Activated T-cell treated with anti-CD3 and anti-CD28 coated beads, Interleukin-2, amount 50 U/mL, for 72 hours (primary cell): Measurements from ENCODE around the gene AFF3. TPM values are rescaled to one million over a fixed set of nuclear protein-coding genes. Genes with fewer than 3 reads are reported as not detected.

Source experiments
- ATAC-seq, 2 donors: fragments of 150-1000 bp; cut with Tn5 transposase; replicated peaks in 1 of 2; 2 replicates each; pipeline ENCODE4 v1.10.0; 2021; ENCODE audit warnings: moderate library complexity in 2 of 2, mild to moderate bottlenecking in 1 of 2
- DNase-seq, 2 donors: peaks; one replicate each; pipeline ENCODE4 v3.0.0; 2021 to 2022; ENCODE audit warnings: mixed read lengths in 1 of 2
- H3K27ac Mint-ChIP-seq: one replicate; pipeline ENCODE4 v1.8.0; 2022; ENCODE audit warnings: mild to moderate bottlenecking, moderate library complexity, mixed read lengths
- H3K27me3 Mint-ChIP-seq: one replicate; pipeline ENCODE4 v1.8.0; 2022; ENCODE audit warnings: low read depth, mixed read lengths
- H3K36me3 Mint-ChIP-seq, 2 donors: one replicate each; pipeline ENCODE4 v1.8.0; 2022; ENCODE audit warnings: mixed read lengths in 2 of 2, mild to moderate bottlenecking in 1 of 2; ENCODE audit not compliant: insufficient read depth in 2 of 2
- H3K4me1 Mint-ChIP-seq: one replicate; pipeline ENCODE4 v1.8.0; 2022; ENCODE audit warnings: low read depth, mixed read lengths
- H3K4me3 Mint-ChIP-seq, 2 donors: one replicate each; pipeline ENCODE4 v1.8.0; 2022; ENCODE audit warnings: mild to moderate bottlenecking in 2 of 2, mixed read lengths in 2 of 2, moderate library complexity in 2 of 2
- H3K9me3 Mint-ChIP-seq, 2 donors: one replicate each; pipeline ENCODE4 v1.8.0; 2022; ENCODE audit warnings: mixed read lengths in 2 of 2
- total RNA-seq, 2 donors: library from RNA; stranded (reverse); gene quantifications; one replicate each; pipeline ENCODE4 v1.2.3, GENCODE V29; 2022

AFF3 gene
- total RNA-seq, 2 donors from 2014 or later: 0.39 to 2.6 TPM

DNA sequence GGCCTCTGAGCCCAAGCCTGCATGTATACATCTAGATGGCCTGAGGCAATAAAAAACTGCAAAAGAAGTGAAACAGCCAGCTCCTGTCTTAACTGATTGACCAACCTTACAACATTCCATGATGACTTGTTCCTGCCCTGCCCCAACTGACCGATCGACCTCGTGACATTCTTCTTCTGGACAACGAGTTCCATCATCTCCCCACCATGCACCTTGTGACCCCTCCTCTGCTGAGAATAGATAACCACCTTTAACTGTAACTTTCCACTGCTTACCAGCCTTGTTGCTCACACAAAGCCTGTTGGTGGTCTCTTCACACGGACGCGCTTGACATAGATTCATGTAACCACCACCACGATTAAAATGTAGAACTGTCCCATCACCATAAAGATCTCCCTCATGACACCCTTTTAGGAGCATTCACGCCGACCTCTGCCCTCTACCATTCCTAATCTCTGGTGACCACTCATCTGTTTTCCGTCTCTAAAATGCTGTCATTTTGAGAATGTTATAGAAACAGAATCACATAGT is 532.5 kb downstream of the AFF3 start:
- H3K4me3 Mint-ChIP-seq: no peak overlapping the region
- ATAC-seq: no peak

DNA sequence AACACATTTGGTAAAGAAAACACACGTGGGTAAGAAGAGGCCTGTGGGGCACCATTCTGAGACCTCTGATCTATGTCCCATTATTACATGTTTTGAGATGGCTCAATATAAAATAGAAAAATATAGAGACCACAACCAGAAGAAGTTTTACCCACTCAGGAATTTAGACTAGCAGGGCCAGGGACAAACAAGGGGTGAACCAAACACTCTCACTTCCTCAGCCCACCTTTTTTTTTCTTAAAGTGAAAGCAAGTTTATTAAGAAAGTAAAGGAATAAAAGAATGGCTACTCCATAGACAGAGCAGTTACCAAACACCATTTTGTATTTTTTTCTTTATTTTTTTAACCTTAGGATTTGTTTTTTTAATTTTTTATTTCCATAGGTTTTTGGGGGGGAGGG is 533.5 kb downstream of the AFF3 start:
- H3K9me3 Mint-ChIP-seq: no peaks in the 10 kb centered on the region
- no peaks in the 10 kb centered on the region for H3K4me1 Mint-ChIP-seq
- H3K4me3 Mint-ChIP-seq: no peak overlapping the region
- ATAC-seq: no peak
- no peaks in the 10 kb centered on the region for H3K36me3 Mint-ChIP-seq
- H3K27me3 Mint-ChIP-seq: no peaks in the 10 kb centered on the region
- no peak for DNase-seq
- no peak overlapping the region for H3K27ac Mint-ChIP-seq

More for the DNA sequence above, 532.5 kb downstream of the AFF3 start:
- Mint-ChIP-seq H3K9me3 (no peaks in the 10 kb centered on the region), H3K27ac (no peak overlapping the region), H3K4me1 (no peaks in the 10 kb centered on the region), H3K36me3 (no peaks in the 10 kb centered on the region), H3K27me3 (no peaks in the 10 kb centered on the region)
- DNase-seq: no peak

DNA sequence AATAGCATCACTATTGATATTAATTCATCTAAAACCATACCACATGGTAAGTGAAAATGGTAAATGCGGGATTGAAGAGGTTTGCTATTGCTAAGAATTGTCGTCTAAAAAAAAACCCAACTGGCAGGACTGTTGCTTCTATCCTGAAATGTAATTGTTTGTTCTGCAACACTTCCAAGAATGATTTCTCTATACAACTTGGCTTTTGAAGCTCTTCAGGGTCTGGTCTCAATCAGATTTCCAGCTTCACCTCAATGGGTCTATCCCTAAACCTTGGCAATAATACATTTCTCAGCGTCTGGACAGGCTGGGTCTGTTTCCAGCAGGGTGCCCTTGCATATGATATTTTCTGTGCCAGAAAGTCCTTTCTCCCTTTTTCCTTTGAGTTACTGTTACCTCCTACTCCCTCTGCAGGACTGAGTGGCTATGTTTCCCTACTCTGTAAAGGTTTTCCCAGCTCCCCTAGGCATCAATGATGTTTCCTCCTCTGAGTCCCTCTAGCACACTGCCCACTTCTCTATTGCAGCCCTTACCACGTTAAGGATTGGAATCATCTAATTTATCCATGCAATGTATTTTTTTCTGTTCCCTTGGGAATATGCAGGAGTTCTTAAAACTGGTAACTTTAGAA is 534.4 kb downstream of the AFF3 start:
- DNase-seq: no peak
- H3K4me1 Mint-ChIP-seq: no peaks in the 10 kb centered on the region
- H3K4me3 Mint-ChIP-seq: no peak overlapping the region
- no peak for ATAC-seq
- no peaks in the 10 kb centered on the region for H3K9me3 Mint-ChIP-seq
- H3K27me3 Mint-ChIP-seq: no peaks in the 10 kb centered on the region
- no peaks in the 10 kb centered on the region for H3K36me3 Mint-ChIP-seq
- H3K27ac Mint-ChIP-seq: no peak overlapping the region

DNA sequence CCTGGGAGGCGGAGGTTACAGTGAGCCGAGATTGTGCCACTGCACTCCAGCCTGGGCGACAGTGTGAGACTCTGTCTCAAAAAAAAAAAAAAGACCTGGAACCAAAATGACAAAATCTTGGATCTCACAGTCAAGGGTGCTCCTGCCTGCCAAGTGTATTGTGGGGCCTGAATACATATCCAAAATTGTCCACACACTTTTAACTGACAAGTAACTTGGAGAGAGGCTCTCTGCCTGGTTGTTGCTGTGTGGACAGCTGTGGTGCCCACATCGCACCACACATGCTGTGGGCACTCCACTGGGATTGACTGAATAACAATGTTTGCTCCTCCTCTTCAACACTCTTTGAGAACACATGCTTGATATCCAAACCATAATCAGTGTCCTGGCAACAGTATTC is 534.9 kb downstream of the AFF3 start:
- ATAC-seq: no peak
- H3K4me1 Mint-ChIP-seq: no peaks in the 10 kb centered on the region
- H3K27ac Mint-ChIP-seq: no peak overlapping the region
- no peaks in the 10 kb centered on the region for H3K27me3 Mint-ChIP-seq
- no peak overlapping the region for H3K4me3 Mint-ChIP-seq
- H3K9me3 Mint-ChIP-seq: no peaks in the 10 kb centered on the region
- DNase-seq: no peak
- no peaks in the 10 kb centered on the region for H3K36me3 Mint-ChIP-seq

DNA sequence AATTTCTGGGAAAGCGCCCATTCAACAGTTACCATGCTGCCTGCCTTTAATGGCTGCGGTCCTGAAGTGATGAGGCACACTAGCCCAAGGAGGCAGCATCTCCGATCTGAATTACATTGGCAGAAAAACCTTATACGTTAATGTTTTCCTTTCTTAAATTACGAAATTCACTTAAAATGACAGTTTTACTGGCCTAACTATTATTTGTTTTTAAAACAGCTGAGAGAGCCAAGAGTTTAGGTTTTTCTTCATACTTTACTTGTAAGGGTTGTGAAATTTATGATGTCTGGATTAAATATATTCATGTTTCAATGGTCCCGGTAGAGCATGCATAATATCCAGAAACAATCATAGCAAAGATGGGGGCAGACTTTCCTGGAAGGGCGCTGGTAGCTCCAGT is 537.4 kb downstream of the AFF3 start:
- Mint-ChIP-seq H3K4me1 (no peaks in the 10 kb centered on the region), H3K9me3 (no peaks in the 10 kb centered on the region)
- no peak for DNase-seq

DNA sequence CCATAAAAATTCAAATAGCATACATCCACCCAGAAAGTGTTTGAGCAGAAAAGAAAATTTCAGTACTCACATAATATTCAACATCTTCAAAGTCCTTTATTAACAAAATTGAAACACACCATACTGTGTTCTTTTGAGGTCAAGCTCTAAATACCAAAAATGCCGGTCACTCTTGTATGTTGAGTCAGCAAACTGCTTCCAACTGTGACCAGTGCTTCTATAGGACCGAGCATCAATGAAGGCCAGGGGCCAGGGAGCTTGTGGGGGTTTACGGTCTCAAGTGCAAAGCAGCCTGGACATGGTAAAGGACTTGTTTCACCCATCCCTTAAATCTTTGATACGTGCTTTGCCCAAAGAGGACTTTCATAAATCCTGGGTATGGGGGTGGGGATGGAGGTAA is 539.9 kb downstream of the AFF3 start:
- ATAC-seq: no peak
- no peak for DNase-seq
- no peaks in the 10 kb centered on the region for H3K9me3 Mint-ChIP-seq
- H3K27ac Mint-ChIP-seq: no peak overlapping the region
- H3K4me1 Mint-ChIP-seq: no peaks in the 10 kb centered on the region
- H3K4me3 Mint-ChIP-seq: no peak overlapping the region
- H3K36me3 Mint-ChIP-seq: no peaks in the 10 kb centered on the region
- H3K27me3 Mint-ChIP-seq: no peaks in the 10 kb centered on the region

More for the DNA sequence above, 537.4 kb downstream of the AFF3 start:
- Mint-ChIP-seq H3K27ac (no peak overlapping the region), H3K4me3 (no peak overlapping the region), H3K36me3 (no peaks in the 10 kb centered on the region), H3K27me3 (no peaks in the 10 kb centered on the region)
- ATAC-seq: no peak

DNA sequence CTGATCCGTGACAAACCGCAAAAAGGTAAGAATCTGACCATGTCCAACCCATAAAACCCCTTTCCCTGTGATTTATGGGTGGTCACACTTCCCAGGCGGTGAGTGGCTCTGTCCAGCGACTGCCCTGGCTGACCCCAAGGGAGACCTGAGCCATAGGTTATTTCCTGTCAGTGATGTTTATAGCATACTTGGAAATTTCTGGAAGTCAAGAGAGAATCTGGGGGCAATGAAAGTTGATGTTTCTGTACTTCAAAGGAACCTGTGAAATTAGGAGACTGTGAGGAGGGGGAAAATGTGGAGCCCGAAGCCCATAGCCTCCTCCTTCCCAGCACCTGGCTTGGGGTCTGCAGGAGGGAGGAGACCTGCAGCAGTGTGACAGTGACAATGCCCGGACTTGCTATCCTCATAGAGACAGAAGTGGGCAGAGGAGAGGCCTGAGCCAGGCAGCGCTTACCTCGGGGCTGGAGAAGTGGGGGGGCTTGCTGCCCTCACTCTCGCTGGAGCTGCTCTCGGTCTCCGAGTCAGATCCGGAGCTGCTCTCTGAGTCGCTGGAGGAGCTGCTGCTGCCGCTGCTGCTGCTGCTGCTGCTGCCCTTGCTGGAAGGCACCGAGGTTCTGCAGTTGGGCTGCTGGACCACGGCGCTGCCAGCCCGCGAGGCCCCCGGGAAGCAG is 541.3 kb downstream of the AFF3 start:
- H3K4me3 Mint-ChIP-seq: no peak overlapping the region
- DNase-seq (no peak), ATAC-seq (no peak)
- H3K4me1 Mint-ChIP-seq: no peaks in the 10 kb centered on the region
- no peaks in the 10 kb centered on the region for H3K36me3 Mint-ChIP-seq
- no peak overlapping the region for H3K27ac Mint-ChIP-seq
- no peaks in the 10 kb centered on the region for H3K27me3 Mint-ChIP-seq
- no peaks in the 10 kb centered on the region for H3K9me3 Mint-ChIP-seq

DNA sequence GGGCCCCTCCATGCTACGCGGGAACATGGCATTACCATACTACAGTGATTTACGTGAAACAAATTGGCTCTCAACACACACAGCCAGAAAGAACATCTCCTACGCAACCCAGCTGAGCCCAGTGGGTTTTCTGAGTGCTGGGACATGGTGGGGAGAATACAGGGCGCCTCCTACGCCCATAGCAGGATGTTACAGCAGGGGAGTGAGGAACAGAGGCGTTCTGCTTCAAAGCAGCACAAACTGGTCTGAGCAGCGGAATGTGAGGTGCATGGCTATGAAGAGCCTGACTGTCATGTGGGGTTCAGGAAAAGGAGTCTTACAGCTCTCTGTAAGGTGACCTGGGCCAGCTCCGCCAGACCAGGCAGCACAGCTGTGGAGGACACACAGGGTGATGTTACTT is 543.9 kb downstream of the AFF3 start:
- Mint-ChIP-seq H3K27me3 (no peaks in the 10 kb centered on the region), H3K4me1 (no peaks in the 10 kb centered on the region), H3K4me3 (no peak overlapping the region), H3K9me3 (no peaks in the 10 kb centered on the region), H3K27ac (no peak overlapping the region), H3K36me3 (no peaks in the 10 kb centered on the region)
- no peak for DNase-seq
- ATAC-seq: no peak

DNA sequence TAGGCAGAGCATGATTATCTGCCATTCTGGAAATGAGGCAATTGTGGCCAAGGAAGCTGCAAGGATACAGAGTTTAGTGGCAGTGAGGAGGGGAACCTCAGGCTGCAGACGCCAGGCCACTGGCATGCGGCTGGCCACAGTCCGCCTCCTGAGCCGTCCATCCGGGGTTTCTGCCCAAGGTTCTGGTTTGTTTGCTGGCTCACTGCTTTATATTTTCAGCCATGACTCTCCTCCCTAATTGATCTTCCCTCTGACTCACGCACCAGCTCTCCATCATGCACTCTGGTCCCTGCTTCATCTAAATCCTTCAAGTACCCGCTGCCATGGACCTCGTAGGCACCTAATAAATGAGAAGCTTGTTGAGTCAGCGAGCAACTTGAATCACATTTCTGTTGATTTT is 544.8 kb downstream of the AFF3 start:
- no peak for DNase-seq
- Mint-ChIP-seq H3K4me3 (no peak overlapping the region), H3K27me3 (no peaks in the 10 kb centered on the region), H3K27ac (no peak overlapping the region), H3K9me3 (no peaks in the 10 kb centered on the region), H3K36me3 (no peaks in the 10 kb centered on the region), H3K4me1 (no peaks in the 10 kb centered on the region)
- ATAC-seq: no peak

DNA sequence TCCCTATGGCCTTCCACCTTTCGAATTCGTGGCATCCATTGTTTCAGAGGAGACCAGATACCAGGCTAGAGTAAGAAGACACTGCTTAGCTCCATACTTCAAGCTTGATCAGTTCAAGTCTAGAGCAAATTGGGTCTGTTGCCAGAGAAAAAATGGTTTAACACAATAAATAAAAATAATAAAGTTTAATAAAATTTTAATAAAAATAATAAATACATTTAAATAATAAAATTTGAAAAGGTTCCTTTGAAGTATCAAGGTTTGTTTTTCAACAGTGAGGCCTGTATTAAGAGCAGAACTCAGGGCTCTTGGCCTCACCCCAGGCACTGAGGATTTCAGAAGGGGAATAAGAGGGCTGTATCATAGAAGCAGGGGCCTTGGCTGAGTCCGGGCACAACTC is 547.0 kb downstream of the AFF3 start:
- H3K4me3 Mint-ChIP-seq: no peak overlapping the region
- H3K36me3 Mint-ChIP-seq: no peaks in the 10 kb centered on the region
- H3K4me1 Mint-ChIP-seq: no peaks in the 10 kb centered on the region
- H3K9me3 Mint-ChIP-seq: no peaks in the 10 kb centered on the region
- no peaks in the 10 kb centered on the region for H3K27me3 Mint-ChIP-seq
- no peak for DNase-seq
- H3K27ac Mint-ChIP-seq: no peak overlapping the region
- ATAC-seq: no peak

DNA sequence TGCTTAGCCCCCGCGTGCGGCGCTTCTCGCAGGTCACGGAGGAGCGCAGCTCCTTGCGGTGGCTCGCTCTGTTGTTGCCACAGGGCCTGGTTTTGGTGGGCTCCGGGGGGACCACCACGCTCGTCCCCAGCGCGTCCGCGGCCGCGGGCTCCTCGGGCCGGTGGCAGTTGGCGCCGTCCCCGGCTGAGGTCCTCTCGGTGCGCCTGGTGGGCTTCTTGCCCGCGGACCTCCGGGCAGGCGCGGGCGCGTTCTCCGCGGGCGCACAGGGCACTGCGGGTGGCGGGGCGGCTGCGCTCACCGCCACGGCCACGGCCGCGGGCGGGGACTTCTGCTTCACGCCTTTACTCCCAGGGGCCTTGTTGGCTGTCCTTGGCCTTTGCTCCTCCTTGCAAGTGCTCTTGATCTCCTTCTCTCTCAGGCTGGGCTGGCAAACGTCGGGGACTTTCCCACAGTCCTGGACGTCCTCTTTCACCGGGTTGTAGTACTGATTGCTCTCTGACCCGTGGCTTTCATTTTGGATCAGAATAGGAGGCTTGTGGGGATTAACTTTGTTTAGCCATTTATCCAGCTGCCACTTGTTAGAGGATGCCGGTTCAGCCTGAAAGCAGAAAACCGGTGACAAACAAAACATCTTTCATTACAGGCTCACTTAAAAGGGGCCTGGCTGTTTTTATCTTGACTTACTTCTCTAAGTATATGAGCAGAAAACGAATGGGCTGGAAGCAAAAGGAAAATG is 548.5 kb downstream of the AFF3 start:
- Mint-ChIP-seq H3K27ac (no peak overlapping the region), H3K4me1 (no peaks in the 10 kb centered on the region), H3K36me3 (no peaks in the 10 kb centered on the region), H3K4me3 (no peak overlapping the region), H3K27me3 (no peaks in the 10 kb centered on the region), H3K9me3 (no peaks in the 10 kb centered on the region)
- ATAC-seq (no peak), DNase-seq (no peak)

DNA sequence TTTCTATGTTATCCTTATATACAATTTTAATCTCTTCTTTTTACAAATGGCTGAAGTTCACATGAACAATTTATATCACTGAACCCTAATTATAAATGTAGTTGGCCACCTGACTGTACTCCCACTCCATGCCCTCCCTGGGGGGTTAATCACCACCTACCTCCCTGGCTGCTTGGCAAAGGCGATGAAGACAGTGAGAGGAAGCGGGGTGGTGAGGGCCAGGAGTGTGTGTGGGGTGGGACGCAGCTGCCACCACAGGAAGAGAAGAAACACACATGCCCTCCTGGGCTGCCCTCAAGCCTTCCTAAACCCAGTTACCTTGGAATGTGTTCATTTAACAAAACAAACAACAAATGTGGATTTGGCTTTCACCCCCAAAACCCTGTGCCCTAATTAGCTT is 565.6 kb downstream of the AFF3 start:
- Mint-ChIP-seq H3K4me3 (no peak overlapping the region), H3K4me1 (no peaks in the 10 kb centered on the region), H3K9me3 (no peaks in the 10 kb centered on the region), H3K27ac (no peak overlapping the region), H3K27me3 (no peaks in the 10 kb centered on the region), H3K36me3 (no peaks in the 10 kb centered on the region)
- DNase-seq (no peak), ATAC-seq (no peak)

DNA sequence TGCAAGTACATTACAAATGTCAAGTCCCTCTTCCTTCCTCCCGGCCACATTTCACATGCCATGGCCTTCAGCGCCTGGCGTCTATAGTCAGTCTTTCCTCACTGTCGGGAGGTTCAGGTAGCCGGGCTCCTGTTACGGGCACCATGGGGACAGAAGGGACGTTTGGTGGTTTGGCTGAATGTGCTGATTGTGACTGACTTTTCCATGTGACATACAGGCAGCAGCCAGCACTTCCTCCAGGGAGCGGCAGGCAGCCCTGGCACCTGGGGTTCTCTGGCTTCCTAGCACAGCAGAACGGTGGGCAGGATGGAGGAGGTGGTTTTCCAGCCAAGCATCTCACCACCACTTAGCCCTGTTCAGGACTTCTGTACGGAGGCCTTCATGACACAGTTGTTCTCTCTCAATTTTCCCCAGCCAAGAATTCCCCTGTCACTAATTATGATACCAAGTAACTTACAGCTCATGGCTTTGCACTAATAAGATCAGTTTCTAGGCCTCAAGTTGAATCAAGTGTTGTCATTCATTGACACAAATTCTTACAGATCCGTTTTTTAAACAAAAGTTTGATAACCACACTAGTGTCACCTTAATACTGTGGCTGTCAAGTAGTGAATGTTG is 568.6 kb downstream of the AFF3 start:
- no peaks in the 10 kb centered on the region for H3K27me3 Mint-ChIP-seq
- H3K9me3 Mint-ChIP-seq: no peaks in the 10 kb centered on the region
- no peaks in the 10 kb centered on the region for H3K4me1 Mint-ChIP-seq
- no peak overlapping the region for H3K27ac Mint-ChIP-seq
- peak in 1 of 2 donors; percentile 50 for ATAC-seq
- DNase-seq: no peak
- H3K36me3 Mint-ChIP-seq: no peaks in the 10 kb centered on the region
- H3K4me3 Mint-ChIP-seq: no peak overlapping the region
